OCI-LY3 (cell line): Measurements from ENCODE around the gene ADGRV1.

Experiments used
- CTCF ChIP-seq: fragments of 200-600, 300-600 bp; sonication (generic); IDR thresholded peaks from 2 replicates; pipeline ENCODE4 v1.5.1; 2014; ENCODE audit warnings: antibody characterized with exemption, low read length, low read depth
- EZH2phosphoT487 ChIP-seq: fragments of 200-600 bp; shearing (Covaris generic); IDR thresholded peaks from 2 replicates; pipeline ENCODE4 v1.6.1; 2018; ENCODE audit warnings: antibody characterized with exemption, mixed run types, low read depth

GRCh38 chr5:90747693-90748092 lies 189.1 kb downstream of the ADGRV1 start:
- TF ChIP-seq CTCF = no peak
- TF ChIP-seq EZH2phosphoT487 = no peak
